Right ventricle myocardium inferior (tissue), 1 donor: ENCODE measurements around the gene NPAS3. TPM values are rescaled to one million over a fixed set of nuclear protein-coding genes. Genes with fewer than 3 reads are reported as not detected.

ENCODE experiments used
- ATAC-seq: fragments of 200-7000 bp; cut with Tn5 transposase; one replicate; pipeline ENCODE4 v1.9.1; 2020; ENCODE audit warnings: mild to moderate bottlenecking, moderate library complexity
- DNase-seq: peaks from one replicate; pipeline ENCODE4 v3.0.0; 2021; ENCODE audit errors: missing footprints
- intact Hi-C: fragments of 100-400 bp; cut with DNase I; formaldehyde crosslinking; loops from one replicate; pipeline ENCODE4 v1.11.0; 2022
- total RNA-seq: library from RNA; stranded (reverse); fragmentation: NEBNext Ultra II Directional; extraction: Animal tissue kit (Norgen Biotek cat#: 25700); gene quantifications from one replicate; pipeline ENCODE4 v1.2.1, GENCODE V29; 2021
- donor health status: DM: no; HTN: yes; CAD: no; lungs with severe emphysema.

NPAS3 gene
- total RNA-seq, 1 donor from 2014 or later, result 1.9 TPM

DNA sequence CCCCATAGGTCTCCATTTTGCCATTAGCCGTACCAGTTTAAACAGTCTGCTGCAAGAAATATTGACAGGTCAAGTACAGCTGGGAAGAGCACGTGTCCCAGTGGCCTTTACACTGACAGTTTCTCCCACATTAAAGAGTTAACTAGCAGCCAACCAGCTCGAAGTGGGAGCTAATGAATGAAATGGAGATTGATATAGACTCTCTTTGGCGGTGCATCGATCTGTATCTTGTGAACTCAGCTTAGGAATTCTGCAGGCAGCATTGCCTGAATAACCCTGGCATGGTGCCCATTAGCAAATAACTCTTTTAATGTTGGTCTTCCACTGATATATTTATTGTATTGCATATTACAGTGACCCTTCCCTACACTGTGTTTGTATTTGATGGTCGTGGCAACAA, 692.8 kb downstream of the NPAS3 start:
- intact Hi-C loops, result no loop called here
- ATAC-seq (no peak), DNase-seq (no peak)

DNA sequence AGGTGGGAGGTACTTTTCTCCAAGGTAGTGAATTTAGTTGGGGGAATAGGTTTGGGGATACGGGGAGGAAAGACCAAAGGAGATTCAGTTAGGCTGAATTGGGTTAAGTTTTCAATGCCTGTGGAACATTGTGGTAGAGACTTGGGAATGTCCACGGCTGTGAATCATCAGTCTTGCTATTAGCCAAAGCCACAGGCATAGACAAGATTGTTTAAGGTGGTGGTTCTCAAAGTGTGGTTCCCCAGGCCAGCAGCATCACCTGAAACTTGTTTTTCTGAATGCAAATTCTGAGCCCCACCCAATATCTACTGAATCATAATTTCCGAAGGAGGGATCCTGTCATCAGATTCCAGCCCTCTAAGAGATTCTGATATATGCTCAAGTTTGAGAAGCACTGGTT, 696.0 kb downstream of the NPAS3 start:
- DNase-seq (no peak), ATAC-seq (no peak)
- intact Hi-C loops, result no loop called here

DNA sequence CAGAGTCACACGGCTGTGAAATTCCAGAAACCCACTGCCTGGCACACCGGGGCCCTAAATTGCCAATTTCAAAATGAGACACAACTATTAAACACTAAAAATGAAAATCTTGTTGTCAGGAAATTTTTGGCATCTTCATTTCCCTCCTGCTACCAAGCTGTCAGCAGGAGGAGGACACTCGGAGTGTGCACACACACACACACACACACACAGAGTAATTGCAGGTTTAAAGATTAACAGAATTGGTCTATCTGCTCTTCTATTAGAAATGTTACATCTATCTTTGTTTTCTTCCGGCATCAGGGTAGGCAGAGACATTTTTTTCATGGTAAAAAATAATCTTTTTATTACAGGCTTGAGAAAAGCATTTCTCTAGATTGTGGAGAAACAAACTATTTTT, 698.0 kb downstream of the NPAS3 start:
- no peak for ATAC-seq

DNA sequence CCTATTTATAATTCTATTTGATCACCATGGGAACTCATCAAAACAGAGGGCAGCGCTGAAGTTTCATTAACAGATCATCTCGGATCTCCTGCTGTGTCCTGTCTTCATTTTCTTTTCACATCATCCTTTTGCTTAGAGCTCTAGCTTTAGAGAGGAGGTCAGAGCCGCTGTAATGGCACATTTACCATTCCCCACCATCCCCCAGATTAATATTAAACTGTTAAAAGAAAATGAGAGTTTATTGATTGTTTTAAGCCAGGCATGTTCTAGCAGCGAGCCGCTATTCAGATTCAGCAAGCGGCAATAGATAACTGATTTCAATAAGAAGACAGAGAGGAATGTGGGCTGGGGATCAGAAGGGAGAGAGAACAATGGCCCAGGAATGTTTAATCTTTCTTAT, 703.4 kb downstream of the NPAS3 start:
- ATAC-seq, result no peak
- intact Hi-C loops, result no loop called here
- no peak for DNase-seq

More for the DNA sequence above, 698.0 kb downstream of the NPAS3 start:
- DNase-seq, result no peak
- intact Hi-C loops, result no loop called here

DNA sequence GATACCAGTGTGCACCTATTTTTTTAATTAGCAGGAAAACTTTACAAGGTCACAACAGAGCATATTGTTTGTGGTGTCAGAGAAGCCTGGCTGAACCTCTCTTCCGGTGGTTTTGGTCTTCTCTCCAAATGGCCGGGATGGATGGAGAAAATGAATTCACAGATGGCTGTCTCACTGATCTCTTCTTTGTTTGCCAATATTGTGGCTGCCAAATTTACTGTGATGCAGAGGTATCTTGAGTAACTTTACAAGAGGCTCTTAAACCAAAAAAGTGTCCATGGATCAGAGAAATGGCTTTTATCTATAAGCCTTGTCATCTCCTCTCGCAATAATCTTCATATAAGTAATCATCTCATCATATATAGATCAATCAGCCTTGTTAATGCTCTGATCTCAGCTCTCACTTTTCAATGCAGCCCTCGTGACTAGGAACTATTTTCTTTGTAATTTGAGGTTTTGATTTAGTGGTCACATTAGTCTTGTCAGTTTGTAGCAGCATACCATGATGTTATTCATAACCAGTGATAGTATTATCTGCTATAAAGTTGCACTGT, 704.1 kb downstream of the NPAS3 start:
- no peak for ATAC-seq
- intact Hi-C loops, result no loop called here
- DNase-seq, result no peak

DNA sequence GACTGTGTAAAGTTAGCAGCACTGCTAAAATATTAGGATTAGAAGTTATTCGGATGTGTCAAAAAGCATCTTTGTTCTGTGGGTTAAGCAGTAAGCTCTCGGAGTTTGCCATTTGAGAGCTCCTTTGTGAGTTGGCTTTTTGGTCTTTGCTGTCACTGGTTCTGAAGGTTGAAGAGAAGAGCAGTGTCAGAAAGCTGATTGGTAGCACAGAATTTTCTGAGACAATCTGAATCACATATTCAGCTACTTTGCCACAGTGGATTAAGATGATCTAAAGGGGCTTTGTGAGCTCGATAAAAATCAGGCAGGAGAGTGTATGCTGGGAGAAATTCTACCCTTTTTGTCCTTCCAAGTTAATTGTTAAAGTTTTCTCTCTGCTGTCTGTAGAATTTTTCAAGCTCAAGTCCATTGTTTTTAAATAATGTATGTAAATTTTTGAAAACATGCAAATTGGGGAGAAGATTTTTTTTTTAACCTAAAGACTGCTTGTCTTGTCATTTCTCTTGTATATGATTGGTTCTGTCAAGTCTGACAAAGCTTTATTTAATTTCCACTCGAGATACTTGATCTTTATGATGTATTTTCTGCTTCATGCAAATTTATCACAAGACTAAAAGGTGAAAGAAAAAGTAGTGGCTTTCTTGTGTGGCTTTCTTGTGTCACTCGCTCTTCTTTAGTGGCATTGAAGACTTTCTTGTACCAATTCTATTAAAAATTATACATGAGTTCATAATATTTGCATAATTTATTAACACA, 704.9 kb downstream of the NPAS3 start:
- intact Hi-C loops, result no loop called here
- DNase-seq (no peak), ATAC-seq (no peak)

DNA sequence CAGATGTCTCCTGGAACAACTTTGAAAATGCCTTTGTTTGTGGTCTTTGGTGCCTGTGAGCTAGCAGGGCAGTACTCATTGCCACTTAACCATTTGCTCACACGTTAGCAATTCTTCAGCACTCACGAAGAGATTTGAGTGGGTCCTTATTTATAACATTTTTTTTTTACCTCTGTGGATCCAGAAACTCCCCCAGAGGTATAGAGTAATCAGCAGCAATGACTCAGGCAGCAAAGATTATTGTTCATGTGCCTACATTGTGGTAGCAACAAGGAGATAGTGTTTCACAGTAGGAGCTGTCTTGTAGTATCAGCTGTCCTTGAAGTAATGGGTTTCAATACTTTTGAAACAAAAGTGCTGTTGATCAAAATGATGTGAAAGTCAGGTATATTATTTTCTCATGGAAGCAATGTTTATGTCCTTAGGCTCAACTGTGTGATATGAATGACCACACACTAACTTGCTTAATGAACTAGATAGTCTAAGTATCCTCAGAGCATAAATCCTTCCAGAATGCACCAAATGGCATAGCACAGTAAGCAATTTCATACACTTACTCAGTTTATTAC, 708.1 kb downstream of the NPAS3 start:
- ATAC-seq, result no peak
- intact Hi-C loops, result no loop called here
- DNase-seq, result no peak

DNA sequence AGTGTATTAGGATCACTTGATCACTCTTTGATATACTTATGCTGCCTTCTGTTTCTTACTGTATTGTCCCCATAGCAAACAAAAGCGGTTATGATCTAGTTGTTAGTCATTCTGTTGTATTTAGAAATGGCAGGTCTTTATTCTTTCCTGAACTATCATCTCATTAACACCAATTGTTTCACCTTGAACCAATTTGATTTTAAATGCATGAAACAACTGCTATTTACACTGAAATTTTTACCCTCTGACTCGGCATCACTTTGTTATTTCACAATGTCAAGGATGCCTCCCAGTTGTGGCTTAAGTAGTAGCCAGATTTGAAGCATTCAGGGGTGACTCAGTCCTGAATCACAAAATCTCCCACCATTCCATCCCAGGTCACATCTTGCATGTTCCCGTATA, 708.7 kb downstream of the NPAS3 start:
- ATAC-seq (no peak), DNase-seq (no peak)
- intact Hi-C loops, result no loop called here

DNA sequence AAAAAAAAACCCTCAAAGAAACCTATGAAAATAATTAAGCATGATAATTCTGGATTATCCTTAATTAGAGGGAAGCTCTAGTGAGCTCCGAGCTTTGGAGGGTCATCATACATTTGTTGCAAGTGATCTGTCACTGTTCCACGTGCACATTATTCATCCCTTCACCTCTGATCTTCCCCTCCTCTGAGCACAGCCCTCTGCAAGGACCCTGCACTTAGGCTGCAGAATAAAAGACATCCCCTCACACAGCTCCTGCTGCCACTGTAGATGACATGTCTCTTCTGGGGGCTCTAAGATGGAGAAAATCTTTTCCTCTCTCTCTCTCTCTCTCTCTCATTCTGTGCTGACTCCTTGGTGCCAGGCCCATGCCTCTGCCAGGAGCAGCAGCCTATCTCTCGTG, 711.8 kb downstream of the NPAS3 start:
- DNase-seq, result no peak
- no peak for ATAC-seq
- intact Hi-C loops, result no loop called here

DNA sequence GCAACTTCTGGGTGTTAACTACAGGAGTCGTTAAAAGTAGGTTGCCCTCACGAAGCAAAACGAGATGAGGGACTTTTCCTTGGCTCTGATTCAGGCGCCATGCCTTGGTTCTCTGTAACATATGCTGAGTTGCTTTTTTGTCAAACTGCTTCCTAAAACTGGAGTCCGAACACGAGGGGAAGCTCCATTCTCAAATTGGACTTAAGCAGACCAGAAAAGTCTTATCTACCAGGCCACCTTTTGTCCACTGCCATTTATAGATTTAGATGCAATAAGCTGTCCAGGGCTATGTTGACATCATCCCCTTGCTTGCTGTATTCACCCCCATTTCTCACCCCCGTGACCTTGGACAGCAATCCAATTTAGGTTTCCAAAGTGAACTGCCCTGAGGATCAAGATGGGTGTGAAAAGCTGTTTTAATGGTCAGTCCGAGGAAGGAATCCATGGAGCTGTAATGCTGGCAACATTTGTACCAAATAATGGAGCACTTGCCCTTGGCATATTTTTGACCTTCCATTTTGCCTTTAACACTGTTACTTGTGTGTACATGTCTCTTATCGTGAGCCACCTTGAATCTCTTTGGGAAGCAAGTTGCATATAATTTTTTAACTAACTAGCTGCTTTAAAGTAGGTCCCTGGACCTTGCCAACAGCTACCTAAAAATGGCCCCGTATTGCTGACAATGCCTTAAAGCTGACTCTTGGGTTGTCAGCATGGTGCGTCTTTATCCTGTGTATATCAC, 714.1 kb downstream of the NPAS3 start:
- intact Hi-C loops, result no loop called here
- DNase-seq (no peak), ATAC-seq (no peak)

DNA sequence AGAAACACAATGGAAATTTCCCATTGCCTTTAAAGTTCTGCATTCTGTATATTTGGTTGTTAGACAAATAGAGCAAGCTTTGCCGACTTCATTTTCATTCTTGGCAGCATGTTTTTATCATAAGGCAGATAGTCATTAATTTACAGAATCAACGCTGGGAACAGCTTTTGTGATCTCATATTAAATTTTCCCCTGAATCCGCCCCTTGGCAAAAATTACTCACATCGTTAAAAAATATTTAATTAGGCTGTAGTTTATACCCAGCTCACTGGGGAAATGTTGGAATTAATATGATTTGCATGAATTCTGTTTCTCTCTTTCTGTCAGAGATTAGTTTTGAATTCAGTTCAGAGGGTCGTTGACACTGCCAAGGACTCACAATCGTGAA, 714.6 kb downstream of the NPAS3 start:
- ATAC-seq (no peak), DNase-seq (no peak)
- intact Hi-C loops, result no loop called here

DNA sequence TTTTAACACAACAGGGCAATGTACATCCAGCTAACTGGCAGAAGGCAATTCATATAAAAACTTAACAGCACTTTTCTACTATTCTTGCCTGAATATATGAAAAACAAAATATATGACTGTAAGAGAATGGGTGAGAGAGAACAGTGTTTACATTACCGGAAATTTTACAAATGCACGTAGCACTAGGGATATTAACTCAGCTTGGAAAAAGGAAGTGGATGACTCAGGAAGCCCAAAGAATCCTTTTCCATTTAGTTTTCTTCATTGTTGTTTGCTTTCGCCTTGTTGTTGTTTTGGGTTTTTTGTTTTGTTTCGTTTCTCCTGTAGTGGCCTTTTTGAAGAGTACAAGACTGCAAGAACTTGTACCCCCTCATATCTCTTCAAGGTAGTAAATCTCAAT, 716.7 kb downstream of the NPAS3 start:
- DNase-seq (no peak), ATAC-seq (no peak)
- intact Hi-C loops, result no loop called here

DNA sequence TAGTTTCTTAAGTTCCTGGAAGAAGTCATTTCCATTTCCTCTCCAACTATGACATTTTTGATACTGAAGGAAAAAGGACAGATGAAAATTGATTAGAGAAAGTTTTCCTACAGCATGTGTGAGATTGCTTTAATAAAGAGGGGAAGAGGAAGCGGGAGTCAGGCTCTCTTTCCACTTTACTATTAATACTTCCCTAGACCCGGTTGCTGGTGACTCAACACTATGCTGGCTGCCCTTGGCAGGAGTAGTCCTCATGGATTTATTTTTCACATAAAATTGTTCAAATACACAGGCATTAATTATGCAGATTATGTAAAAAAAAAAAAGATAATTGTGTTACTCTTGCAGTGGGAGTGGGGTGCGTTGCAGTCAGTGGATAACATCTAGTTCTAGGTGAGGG, 718.8 kb downstream of the NPAS3 start:
- intact Hi-C loops, result no loop called here

DNA sequence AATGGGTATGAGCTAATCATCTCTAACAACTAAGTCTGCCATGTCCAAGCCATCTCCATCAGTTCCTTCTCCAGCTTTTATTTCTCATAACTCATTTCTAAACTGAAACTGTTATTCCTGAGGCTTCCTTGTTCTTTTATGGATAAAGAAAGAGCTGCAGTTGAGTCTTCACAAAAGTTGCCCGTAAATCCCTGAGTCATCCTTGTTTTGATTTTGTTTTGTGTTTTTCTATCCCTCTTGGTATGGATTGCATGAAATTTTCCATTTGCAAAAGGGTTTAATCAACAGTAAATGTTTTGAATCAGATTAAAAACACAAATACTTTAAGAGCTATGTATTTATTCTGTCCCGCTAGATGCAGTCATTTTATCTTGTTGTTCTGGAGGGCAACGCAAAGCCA, 721.6 kb downstream of the NPAS3 start:
- no peak for ATAC-seq
- no peak for DNase-seq
- intact Hi-C loops, result no loop called here

More for the DNA sequence above, 718.8 kb downstream of the NPAS3 start:
- ATAC-seq (no peak), DNase-seq (no peak)

DNA sequence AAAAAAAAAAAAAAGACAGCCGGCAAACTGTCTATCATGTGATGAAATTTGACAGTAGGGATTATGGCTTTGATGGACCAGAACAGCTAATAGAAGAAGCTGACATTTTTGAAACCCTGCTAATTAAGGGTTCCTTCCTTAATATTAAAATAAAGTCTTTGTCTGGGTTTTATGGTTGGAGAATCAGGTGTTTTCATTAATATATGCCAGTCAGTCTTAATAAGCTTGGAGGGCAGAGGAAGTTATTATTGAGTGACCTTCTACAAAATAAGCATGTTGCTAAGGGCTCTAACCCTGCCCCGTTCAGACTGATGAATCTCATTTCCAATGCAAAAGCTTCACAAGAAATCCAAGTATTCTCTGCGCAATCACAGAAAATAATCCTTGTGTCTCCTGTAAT, 722.4 kb downstream of the NPAS3 start:
- intact Hi-C loops, result no loop called here
- ATAC-seq (no peak), DNase-seq (no peak)

DNA sequence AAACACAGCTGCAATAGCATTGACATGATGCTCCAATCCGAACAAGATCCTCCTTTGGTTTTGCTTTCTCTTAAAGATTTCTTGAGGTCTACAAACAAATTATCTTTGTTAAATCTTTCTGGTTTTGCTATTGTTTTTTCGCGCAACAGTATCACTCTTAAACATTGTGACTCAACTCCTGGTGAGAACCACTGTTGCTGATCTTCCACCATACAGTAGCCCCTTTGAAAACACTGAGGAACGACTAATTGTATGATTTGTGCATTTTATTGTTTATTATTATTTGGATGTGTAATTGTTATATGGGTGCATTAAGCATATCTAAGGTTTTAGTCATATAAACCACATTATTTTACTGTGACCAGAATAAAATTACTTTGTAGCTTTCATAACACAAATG, 729.4 kb downstream of the NPAS3 start:
- DNase-seq (no peak), ATAC-seq (no peak)
- intact Hi-C loops, result no loop called here

DNA sequence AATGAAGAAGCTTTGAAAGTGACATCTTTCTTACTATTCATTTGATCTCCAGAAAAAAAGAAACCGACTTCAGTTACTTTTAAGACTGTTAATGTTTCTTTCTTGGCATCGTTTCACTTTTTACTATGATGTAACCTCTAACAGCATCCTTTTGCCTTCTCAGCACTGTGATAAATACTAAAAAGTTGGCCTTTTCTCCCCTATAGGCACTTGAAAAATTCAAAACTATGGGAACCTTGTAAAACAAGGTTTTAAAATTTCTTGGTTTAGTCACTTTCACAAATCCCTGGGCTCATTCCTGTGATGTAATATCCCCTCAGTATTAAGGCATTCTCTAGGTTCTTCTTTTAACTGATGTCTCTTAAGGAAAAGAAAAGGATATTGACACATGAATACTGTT, 730.4 kb downstream of the NPAS3 start:
- no peak for ATAC-seq
- intact Hi-C loops, result no loop called here

DNA sequence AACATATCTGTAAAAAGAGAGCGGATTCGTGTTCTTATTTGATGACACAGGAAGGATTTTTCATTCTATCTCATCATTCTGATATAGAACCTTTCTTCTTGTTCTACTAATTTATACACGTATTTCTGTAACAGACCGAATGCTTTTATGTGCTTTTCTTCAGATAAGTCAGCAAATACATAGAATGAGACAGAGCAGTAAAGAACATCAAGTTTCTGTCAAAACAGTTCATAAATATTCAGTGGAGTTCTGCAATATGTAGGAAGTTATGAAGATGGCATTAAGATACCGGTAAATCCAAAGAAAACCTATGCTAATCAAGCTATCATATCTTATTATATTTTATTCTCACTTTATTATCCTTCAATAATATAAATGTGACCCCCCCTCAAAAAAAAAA, 731.6 kb downstream of the NPAS3 start:
- ATAC-seq, result no peak
- no peak for DNase-seq
- intact Hi-C loops, result no loop called here

More for the DNA sequence above, 730.4 kb downstream of the NPAS3 start:
- no peak for DNase-seq

DNA sequence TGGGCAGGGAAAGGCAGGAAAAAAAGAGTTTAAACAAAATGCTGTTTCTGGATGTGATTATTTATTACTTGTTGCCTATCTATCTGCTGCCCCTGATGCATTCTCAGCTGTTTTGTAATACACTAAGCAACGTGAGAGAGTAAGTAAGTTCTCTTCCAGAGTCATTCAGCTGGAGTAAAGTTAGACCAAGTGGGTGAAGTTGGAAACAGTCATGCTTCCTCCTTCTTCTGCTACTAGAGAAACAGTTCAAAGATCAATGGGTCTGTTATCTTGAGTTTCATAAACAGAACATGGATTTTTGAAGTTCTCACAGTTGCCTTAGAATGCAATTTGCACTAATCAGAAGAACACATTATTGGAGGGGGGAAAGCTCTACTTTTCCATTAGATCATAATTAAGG, 732.9 kb downstream of the NPAS3 start:
- DNase-seq, result no peak
- intact Hi-C loops, result no loop called here
- ATAC-seq, result no peak

DNA sequence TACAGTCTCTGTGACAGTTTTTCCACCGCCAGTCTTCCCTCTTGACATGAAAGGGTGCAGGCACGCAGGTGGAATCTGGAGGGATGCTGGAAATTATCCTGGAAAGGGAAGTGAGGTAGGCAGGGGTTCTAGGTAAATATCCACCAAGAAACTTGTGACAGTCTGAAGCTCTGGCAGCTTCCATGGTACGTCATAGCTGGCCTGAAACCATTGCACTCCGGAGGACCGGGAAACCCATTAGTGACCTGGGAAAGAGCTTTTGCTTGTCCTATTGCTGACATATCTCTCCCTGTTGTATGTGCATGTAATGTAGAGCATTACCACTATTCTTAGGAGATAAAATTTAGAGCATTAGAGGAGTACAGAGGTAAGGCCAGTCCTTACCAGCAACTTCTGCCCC, 736.2 kb downstream of the NPAS3 start:
- DNase-seq (no peak), ATAC-seq (no peak)
- intact Hi-C loops, result loop anchor here (5.0 kb wide), 1 partner anchor 117 kb away; no protein-coding TSS in a partner anchor
